HG03378 (cell line): Measurements from ENCODE around the gene TRPM3.

ENCODE experiments used
- ATAC-seq: cut with Tn5 transposase; IDR thresholded peaks from one replicate; pipeline ENCODE4 v1.9.1; 2021; ENCODE audit warnings: mild to moderate bottlenecking, moderate library complexity; ENCODE audit not compliant: unreplicated experiment

Gene TRPM3

GRCh38 chr9:71098801-71099200, 22.6 kb downstream of the TRPM3 start:
- no peak for ATAC-seq

GRCh38 chr9:71097671-71098070, 23.8 kb downstream of the TRPM3 start:
- ATAC-seq = no peak

GRCh38 chr9:71096421-71097108, 24.9 kb downstream of the TRPM3 start:
- ATAC-seq = no peak

- ATAC-seq = no peak
These were observed 26.6 kb downstream of the TRPM3 start for GRCh38 chr9:71094708-71095251.

GRCh38 chr9:71090896-71091295, 30.5 kb downstream of the TRPM3 start:
- no peak for ATAC-seq

GRCh38 chr9:71079451-71079850, 42.0 kb downstream of the TRPM3 start:
- no peak for ATAC-seq

GRCh38 chr9:71076096-71076495, 45.3 kb downstream of the TRPM3 start:
- ATAC-seq = no peak

GRCh38 chr9:71073494-71073893, 47.9 kb downstream of the TRPM3 start:
- ATAC-seq = no peak

- ATAC-seq = no peak
These were observed 48.8 kb downstream of the TRPM3 start for GRCh38 chr9:71072587-71072986.

GRCh38 chr9:71071633-71072032, 49.8 kb downstream of the TRPM3 start:
- no peak for ATAC-seq

GRCh38 chr9:71058660-71059059, 62.8 kb downstream of the TRPM3 start:
- ATAC-seq = no peak

- ATAC-seq = no peak
These were observed 69.1 kb downstream of the TRPM3 start for GRCh38 chr9:71052287-71052686.

- ATAC-seq = no peak
These were observed 73.1 kb downstream of the TRPM3 start for GRCh38 chr9:71048280-71048679.

- no peak for ATAC-seq
These were observed 78.9 kb downstream of the TRPM3 start for GRCh38 chr9:71042448-71042990.

- no peak for ATAC-seq
These were observed 83.9 kb downstream of the TRPM3 start for GRCh38 chr9:71037521-71037920.

GRCh38 chr9:71036501-71036900, 84.9 kb downstream of the TRPM3 start:
- ATAC-seq = no peak

GRCh38 chr9:71032779-71033178, 88.6 kb downstream of the TRPM3 start:
- ATAC-seq = no peak

GRCh38 chr9:71025728-71026127, 95.7 kb downstream of the TRPM3 start:
- no peak for ATAC-seq

- ATAC-seq = no peak
These were observed 96.2 kb downstream of the TRPM3 start for GRCh38 chr9:71025201-71025600.

- ATAC-seq = no peak
These were observed 111.2 kb downstream of the TRPM3 start for GRCh38 chr9:71010258-71010657.

- ATAC-seq = no peak
These were observed 116.0 kb downstream of the TRPM3 start for GRCh38 chr9:71005456-71005855.

GRCh38 chr9:71004196-71004595, 117.2 kb downstream of the TRPM3 start:
- ATAC-seq = no peak

- no peak for ATAC-seq
These were observed 118.1 kb downstream of the TRPM3 start for GRCh38 chr9:71003346-71003745.
